HG02798 (cell line): ENCODE measurements around the gene PDE4D.
"Not testable (repeated sequence)": the region's sequence is repeated elsewhere in the genome, so short reads cannot be mapped to it uniquely, and the experiment has no call there.

Experiments used
- ATAC-seq: cut with Tn5 transposase; IDR thresholded peaks from one replicate; pipeline ENCODE4 v1.9.1; 2021; ENCODE audit warnings: mild to moderate bottlenecking; ENCODE audit not compliant: unreplicated experiment, poor library complexity

Gene PDE4D

DNA sequence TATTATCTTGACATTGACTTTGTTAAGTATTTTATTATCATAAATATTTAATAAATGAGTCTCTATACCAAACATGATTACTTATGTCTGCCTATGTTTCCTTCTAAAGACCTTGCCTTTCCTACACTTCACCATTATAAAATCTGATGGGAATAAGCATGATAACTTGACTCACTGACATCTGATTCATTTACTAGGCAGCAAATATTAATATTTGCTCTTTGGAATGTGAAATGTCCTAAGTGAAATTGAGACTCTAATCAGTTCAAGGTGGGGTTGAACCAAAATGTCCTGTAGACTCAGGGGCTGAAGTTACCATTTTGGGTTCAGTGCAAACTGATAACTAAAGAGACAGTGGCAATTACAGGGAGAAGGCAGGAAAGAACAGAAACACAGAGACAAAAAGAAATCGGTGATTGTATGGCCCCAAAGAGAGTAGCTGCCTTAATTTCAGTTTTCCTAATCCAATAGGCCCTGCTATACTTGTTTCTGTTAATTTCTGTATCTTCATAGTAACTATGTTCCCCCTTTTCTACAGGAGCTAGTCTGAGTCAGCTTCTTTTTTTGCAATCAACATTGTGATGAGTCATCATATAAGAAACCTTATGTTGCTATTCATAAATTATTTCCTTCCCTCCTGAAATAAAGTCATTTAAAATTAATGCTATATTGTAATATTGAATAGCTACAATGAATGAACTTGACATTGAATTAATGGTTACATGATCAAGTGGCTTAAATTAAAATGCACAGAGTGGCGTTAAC is 296.8 kb downstream of the PDE4D start:
- no peak for ATAC-seq

DNA sequence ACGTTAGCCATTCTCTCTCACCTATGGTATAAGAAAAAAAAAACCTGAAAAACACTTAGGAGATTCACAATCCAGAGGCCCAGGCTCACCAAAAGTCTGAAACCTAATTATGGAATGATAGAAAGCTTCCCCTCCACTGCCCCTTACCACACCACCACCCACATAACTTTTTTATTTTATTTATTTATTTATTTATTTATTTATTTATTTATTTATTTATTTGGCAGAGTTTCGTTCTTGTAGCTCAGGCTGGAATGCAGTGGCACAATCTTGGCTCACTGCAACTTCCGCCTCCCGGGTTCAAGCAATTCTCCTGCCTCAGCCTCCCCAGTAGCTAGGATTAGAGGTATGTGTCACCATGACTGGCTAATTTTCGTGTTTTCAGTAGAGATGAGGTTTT is 299.4 kb downstream of the PDE4D start:
- ATAC-seq: not testable (repeated sequence)

DNA sequence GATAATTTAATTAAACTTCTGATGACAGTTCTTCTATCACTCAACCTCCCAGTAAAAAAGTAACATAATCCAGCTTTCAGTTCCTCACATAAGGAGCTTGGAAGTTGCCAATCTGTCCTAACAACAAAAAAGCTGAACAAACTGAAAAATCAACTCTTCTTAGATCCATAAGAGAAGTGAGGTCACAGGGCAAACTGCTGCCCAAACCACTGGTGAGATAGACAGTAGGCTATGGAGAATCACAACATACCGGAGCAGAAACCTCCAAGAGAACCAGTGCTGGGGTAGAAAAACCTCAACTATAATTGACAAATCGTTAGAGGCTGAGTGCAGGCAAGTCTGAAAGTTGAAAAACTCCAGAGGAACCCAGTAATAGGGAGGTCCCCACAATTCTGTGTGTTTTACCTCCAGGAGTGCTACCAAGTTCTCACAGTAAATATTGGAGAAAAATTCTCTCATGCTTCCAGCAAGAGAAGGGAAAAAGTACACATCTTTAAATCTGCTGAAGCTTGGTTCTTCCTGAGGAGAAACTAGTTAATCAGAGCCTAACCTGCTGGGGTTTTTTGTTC is 300.0 kb downstream of the PDE4D start:
- ATAC-seq: no peak

DNA sequence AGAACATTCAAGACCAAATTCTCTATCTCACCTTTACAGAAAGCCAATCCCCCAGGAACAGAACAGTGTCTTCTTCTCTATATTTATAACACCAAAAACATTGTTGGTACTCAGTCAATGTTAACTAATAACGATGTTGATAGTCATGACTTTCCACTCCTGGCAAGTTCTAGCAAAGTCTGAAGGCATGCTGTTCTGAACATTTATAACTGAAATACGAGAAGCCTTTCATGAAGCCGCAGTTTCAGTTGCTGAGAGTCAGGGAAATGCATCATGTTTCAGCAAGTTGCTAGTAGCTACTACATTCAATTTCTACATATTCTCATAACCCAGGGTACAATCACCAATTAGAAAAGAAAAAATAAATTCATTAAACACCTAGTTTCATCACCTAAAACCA is 301.4 kb downstream of the PDE4D start:
- no peak for ATAC-seq

DNA sequence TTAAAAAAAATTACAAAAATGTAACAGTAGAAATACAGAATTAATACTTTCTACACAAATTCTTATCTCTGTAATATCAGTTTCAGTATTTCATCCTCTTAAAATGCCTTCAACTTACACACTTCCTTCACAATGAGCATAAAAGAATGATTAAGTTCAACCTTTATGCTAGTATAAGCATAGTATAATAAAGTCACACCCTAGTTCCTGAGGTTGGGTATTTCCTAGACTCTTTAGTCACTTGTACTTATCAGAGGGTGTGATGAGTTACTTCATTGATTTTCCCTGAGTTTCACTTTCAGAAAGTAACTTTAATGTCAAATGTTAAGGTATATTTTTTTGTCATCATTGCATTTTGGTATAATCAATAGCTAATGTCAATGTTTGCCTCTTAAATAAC is 302.4 kb downstream of the PDE4D start:
- peak; percentile 87 for ATAC-seq

DNA sequence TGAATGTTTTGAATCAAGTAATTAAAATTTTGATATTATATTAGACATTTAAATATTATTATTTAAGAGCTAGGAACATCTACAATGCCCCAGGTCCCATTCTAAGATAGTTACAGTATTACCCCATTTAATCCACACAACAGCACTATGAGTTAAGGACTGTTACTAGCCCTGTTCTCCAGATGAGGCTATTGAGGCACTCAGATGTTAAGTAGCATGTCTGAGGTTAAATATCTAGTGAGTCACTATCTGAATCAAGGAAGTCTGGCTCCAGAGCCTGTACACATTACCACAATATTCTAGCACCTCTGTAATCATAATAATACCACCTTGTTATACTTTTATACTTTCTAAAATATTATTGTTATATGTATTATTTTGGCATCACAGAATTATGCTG is 304.6 kb downstream of the PDE4D start:
- no peak for ATAC-seq

DNA sequence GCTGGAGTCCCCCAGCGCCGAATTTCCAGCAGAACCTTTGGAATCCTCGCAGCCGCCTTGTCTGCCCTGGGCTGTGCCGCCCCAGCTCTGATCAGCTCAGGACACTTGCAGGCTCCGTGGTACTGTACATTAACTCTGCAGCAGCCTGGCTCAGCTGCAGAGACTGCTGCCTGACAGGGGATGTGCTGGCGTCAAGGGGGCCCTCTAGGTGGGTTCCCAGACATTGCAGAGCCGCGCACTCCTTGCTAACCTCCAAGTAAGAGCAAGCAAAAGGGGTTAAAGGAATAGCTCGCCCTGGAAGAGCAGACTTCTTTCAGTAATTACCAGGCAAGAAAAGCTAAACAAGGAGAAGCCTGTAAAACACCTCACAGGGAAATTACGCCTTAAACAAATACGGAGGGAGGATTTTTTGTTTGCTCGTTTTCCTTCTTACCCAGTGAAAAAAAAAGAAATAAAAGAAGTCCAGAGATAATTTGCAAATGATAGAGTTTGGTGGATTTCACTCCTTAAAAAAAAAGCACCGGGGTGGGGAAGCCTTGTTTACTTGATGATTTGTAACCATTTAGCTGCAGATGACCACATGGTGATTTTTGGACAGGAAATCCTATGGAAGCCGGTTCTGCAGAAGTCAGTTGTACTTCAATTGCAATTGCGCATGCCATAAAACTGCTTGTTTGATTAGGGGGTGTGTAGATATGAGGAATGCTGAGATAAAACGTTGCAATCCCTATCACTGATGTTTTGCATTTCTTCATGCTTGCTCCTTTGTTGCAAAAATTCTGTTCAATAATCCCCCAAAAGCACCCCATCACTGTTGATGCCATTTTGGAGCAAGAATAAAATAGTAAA is 305.8 kb downstream of the PDE4D start:
- ATAC-seq: no peak

DNA sequence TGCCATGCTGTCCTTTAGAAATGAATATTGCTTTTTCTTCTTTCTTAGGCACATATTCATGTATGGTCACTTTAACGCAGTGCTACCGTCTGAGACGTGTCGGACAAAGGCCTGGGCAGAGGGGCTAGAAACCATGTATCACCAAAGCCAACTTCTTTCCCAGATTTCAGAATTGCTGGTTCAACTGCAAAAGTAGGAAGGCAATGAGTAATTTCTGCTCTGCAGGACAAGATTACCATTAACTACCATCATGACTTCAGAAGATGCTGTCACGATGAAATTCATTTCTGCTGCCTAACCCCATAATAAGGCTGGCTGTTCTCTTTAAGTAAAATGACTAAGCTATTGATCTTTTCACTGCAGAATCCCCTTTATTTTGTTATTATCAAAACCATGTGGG is 306.7 kb downstream of the PDE4D start:
- no peak for ATAC-seq

DNA sequence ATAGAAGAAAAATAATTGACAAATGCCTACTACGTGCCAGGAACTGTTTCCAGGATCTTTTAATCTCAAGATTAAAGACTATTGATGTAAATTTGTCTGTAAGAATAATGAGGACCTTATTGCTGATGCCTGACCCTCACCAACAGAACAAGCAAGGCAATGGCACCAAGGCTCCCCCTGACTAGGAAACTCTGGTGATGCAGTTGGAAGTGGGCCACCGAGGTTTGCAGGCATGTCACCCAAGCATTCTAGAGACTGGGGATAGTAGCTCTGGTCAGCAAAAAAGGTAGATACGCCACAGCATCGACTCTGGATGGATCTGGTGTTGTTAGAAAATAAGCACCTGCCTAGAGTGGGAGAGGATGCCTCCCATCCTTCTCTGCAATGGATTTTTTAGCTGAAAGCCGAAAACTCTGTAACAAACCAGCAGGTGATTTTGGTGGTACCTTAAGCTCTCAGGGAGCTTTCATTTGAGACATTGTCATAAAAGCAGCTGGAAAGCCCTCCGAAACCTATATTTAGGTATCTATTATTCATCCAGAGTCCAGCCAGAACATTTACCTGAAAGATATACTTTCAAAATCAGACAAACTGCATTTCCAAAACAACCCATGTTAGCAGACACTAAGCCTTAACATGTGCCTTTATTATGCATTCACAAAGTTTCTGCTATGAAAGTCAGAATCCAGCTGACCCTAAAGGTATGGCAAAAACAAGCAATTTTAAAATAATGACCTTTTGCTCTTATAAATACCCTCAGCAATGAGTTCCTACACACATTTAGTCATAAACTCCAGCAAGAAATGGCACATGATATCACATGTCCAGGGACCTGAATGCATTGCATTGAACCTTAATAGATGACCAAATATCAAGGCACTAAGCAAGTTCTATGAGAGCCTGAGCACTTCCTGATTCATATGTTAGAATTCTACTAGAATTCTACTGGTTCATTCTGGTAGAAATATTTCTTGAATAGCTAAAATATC is 308.4 kb downstream of the PDE4D start:
- ATAC-seq: no peak

DNA sequence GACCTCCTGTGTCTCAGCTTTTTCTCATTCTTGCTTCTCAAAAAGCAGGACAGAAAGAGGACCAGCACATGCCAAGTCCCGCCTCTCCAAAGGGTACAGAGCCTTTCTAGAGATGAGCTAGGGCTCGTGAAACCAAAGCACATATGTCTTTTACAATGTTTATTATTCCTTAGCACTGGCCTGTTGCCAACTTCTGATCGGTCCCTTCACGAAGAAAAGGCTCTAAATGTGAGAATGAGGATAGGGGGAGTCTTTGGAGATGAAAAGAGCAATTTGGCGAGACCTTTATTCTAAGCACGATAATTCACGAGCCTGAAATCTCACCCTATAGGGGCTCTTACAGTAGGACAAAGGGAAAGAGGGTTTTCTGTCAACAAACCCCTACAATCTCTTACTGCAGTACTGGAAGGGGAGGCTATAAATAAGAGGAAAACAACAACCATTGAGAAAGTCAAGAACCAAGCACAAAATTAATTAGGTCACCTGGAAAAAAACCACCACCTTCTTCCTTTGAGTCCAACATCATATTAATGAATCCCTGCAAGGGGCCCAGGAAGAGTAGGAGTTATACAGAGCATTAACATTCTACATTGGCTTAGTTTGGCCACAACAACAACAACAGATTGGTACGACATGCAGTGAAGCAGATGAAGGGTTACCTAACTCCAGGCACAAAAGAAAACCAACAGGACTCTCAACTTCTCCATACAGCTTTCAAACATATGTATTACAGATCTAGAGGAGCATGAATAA is 309.5 kb downstream of the PDE4D start:
- ATAC-seq: no peak

DNA sequence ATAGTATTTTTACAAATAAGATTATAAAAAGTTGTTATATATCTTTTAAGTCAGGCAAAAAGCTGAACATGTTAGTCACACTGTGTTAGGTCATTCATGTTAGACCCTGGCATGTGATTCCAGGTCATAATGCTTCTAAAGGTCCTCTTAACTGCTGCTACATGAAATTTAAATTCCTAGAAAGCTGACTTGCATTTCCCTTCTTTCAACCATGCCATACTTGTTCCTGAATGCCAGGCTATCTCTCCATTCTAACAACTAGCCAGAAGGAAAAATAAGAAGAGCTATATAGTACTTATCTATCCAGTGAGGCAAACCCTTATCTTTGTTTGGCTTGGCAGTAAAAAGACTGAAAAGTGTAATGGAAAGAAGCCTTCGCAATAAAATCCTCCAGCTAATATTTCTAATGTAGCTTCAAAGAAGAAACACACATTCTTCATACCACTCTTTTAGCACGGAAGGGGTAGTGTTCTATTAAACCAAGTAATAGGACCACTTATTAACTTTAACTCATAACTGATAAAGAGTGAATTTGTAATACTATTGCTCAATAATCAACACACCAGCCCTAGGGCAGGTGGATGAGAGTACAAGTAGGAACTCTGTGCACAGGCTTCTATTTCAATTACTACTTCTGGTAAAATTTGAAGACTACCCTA is 310.2 kb downstream of the PDE4D start:
- ATAC-seq: no peak

DNA sequence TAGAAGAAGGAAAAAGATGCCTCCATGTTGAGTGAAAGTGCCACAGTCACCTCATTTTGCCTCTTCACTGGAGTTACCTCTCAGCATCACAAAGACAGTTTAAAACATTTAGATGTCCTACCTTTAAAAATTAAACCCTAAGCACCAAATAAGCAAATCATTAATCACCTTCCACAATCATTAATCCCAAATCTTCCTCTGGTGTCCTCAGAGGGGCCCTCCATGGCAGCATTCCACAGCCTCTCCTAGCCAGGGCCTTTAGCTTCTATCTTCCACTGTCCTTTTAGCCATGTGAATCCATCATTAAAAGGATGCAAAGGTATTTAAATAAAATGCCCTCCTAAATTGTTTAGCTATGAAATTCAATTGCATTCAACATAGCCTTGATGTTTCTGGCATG is 310.8 kb downstream of the PDE4D start:
- ATAC-seq: no peak

DNA sequence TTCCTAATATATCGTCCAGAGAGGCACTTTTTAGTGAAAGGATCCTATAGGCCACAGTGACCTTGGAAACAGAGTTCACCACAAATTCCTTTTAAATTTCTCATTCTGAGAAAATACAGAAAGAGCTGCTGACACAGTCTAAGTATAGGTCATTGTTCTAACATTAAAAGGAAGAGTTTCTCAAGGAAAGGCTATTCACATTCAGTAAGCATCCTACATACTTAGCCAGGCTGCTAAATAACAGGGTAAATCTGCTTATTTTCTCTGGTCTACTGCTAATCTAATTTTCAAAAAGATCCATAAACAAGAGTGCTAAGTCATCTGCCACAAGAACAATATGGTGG is 313.7 kb downstream of the PDE4D start:
- ATAC-seq: no peak

DNA sequence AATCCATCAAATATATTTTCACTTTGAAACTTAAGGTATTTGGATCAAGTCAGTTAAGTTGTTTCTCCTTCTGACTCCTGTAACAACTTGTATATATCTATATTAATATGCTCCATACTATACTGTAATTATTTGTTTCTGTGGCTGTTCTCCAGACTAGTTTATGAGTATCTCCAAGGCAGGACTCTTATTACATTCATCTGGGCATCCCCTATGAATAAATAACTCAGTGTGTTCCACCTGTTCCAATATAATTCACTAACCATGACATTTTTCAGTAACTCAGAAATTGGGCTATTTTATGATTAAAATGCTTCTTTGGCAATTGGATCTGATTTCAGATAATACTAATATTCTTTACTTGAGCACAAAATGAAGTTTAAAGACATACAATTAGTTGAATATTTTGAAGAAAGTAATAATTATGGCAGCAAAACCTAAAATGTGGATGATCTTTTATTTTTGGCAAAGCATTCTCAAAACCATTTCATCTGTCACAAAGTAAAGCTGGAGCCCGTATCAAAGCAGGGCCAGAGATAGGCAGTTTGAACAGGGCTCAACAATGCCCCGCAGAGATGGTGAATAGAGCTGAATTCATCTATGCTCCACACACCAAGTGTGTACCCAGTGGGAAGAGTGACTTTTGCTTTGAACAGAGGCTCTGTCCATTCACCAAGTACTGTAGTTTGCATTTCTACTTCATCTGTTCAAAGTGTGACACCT is 314.3 kb downstream of the PDE4D start:
- no peak for ATAC-seq

DNA sequence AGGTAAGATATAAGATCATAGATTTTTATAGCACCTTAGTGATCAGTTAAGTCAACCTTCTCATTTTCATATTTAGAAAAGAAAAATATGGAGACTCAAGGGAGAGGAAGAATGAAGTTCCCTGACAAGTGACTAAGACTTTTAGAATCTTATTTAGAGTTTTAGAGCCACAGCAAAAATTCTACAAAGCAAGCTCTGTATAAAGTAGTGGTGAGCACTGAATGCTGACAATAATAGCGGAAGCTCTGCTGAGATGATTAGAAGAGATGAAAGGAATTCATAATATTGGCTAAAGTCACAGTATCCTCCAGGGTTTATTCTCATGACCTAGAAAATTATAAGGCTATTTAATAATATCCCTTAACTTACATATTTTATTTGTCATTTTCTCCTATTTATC is 316.0 kb downstream of the PDE4D start:
- ATAC-seq: no peak

DNA sequence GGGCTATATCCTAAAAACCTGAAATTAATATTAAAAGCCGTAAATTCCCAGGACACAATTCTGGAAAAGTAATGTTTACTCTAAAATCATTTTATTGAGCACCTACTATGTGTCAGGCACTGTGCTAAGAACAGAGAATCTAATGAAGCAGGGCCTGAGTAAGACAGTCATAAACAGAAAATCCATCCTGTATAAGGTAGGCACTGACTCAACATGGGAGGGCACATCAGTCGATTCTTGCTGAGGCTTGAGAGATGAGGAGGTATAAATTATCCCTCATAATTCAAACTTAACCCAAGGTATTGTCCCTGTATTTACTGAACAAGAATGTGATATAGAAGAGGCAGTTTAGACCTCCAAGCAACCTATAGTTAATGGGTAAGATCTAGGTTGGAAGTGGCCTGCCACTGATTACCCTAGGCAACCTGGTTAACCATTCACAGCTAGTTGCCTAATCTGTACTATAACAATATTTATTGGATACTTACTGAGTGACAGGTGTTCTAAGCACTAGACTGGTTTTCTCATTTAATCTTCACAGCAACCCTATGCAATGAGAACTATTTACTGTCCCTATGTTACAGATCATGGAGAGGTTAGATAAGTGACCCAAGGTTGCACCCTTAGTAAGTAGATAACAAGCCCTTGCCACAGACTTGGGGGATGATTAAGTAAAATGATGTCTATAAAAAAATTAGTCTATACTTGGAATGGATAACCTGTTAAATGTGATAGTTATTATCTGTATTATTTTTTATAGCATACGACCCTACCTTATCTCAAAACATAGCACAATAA is 317.7 kb downstream of the PDE4D start:
- ATAC-seq: no peak

DNA sequence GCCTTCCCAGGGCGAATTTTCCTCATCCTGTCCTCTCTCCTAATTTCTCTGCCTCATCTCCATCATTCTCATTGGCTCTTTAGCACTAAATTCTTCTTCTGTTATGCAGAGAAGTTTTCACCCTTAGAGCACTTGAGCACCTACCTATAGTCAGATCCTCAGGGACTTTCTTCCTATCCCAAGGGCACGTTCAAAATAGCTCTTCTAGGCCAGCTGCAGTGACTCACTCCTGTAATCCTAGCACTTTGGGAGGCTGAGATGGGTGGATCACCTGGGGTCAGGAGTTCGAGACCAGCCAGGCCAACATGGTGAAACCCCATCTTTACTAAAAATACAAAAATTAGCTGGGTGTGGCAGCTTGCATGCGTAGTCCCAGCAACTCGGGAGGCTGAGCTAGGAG is 320.0 kb downstream of the PDE4D start:
- ATAC-seq: not testable (repeated sequence)

DNA sequence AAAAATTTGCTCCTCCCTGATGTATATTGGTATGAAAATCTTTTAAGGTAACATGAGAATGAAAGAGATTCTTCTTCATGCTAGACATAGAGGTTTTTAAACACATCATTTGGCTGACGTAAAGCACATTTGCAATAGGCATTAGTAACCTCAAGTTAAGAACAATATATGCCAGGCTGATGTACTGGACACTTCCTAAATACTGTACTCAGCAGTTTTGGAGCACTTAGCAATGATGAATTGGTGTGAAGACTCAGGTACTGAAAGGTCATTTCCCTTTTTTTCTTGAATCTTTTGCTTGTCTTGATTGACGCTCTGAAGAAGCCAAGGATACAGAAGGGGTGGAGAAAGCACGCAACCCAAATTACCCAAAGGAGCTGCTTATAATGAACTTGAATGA is 322.5 kb downstream of the PDE4D start:
- ATAC-seq: no peak
